ENCODE measurements around the gene CORO2B. TPM values are rescaled to one million over a fixed set of nuclear protein-coding genes. Genes with fewer than 3 reads are reported as not detected.

Gene CORO2B
- total RNA-seq, 4 donors from 2014 or later, result 0.19 to 2.3 (median 0.22) TPM; not detected in 1

DNA sequence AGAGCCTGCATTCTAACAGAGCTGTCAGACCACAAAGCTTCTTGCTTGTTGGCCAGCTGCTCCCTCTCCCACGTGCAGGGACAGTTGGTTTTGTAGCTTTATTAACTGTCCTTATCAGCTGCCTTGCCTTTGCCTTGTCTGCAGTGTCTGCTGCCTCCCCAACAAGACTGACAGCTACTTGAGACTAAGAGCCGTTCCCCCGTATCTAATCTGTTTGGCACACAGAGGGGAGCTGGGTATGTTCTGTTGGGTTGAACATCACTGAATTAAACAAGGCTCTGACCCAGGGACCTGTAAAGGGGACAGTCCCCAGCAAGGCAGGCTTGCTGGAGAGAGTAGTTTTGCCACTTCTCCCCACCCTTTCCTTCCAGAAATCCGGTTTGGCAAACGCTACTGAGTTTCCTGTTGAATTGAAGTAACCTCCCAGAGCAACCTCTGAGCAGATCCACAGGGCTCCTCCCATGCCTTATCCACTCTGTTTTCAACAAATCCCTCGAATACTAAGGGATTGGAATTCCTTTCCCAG is 125.8 kb downstream of the CORO2B start:
- intact Hi-C loops (cut with DNase I), result no loop called here
- no peaks in the 10 kb centered on the region for H3K9me3 ChIP-seq
- TF ChIP-seq, protein P1, sequence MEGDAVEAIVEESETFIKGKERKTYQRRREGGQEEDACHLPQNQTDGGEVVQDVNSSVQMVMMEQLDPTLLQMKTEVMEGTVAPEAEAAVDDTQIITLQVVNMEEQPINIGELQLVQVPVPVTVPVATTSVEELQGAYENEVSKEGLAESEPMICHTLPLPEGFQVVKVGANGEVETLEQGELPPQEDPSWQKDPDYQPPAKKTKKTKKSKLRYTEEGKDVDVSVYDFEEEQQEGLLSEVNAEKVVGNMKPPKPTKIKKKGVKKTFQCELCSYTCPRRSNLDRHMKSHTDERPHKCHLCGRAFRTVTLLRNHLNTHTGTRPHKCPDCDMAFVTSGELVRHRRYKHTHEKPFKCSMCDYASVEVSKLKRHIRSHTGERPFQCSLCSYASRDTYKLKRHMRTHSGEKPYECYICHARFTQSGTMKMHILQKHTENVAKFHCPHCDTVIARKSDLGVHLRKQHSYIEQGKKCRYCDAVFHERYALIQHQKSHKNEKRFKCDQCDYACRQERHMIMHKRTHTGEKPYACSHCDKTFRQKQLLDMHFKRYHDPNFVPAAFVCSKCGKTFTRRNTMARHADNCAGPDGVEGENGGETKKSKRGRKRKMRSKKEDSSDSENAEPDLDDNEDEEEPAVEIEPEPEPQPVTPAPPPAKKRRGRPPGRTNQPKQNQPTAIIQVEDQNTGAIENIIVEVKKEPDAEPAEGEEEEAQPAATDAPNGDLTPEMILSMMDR (IDR thresholded peaks at IDR 0.05), result no peak
- TF ChIP-seq POLR2A (IDR thresholded peaks at IDR 0.05), result no peak
- peaks cover 0 to 48% (median 0%) of the 10 kb centered on the region in 4 donors for H3K27me3 ChIP-seq
- DNase-seq, result no peak
- H3K36me3 ChIP-seq, result no peaks in the 10 kb centered on the region
- H3K27ac ChIP-seq, result peak overlapping the region in 3 of 4 donors; percentile 13 to 48 (median 16)
- H3K4me1 ChIP-seq, result peaks cover 10 to 50% (median 33%) of the 10 kb centered on the region in 3 donors
- H3K4me3 ChIP-seq, result no peak overlapping the region
- 6 to 9% methylated on average over 4 to 6 of the region's 6 CpGs for WGBS, 2 donors

- no peak for DNase-seq
- TF ChIP-seq, protein P1 (IDR thresholded peaks at IDR 0.05), result no peak
- no peak for TF ChIP-seq POLR2A (IDR thresholded peaks at IDR 0.05)
- H3K36me3 ChIP-seq, result no peaks in the 10 kb centered on the region
- no peak overlapping the region for H3K27ac ChIP-seq
- H3K4me3 ChIP-seq, result no peak overlapping the region
- H3K27me3 ChIP-seq, result peaks cover 0 to 47% (median 0%) of the 10 kb centered on the region in 4 donors
- H3K9me3 ChIP-seq, result no peaks in the 10 kb centered on the region
- 22 to 26% methylated on average over 3 to 4 of the region's 4 CpGs for WGBS, 2 donors
- peaks cover 5 to 34% (median 19%) of the 10 kb centered on the region in 3 donors for H3K4me1 ChIP-seq
- intact Hi-C loops (cut with DNase I), result no loop called here
Observed at GRCh38 chr15:68706256-68706655, 127.5 kb downstream of the CORO2B start.

- intact Hi-C loops (cut with DNase I), result no loop called here
- Histone ChIP-seq H3K27me3 (peaks cover 0 to 51% (median 0%) of the 10 kb centered on the region in 4 donors), H3K9me3 (no peaks in the 10 kb centered on the region), H3K36me3 (no peaks in the 10 kb centered on the region), H3K4me1 (peaks cover 5 to 34% (median 19%) of the 10 kb centered on the region in 3 donors), H3K4me3 (no peak overlapping the region), H3K27ac (no peak overlapping the region)
- WGBS, 2 donors, result 17 to 74% methylated on average over 6 to 9 of the region's 11 CpGs
- TF ChIP-seq, protein P1 (IDR thresholded peaks at IDR 0.05), result no peak
- TF ChIP-seq POLR2A (IDR thresholded peaks at IDR 0.05), result no peak
- no peak for DNase-seq
Observed at GRCh38 chr15:68706931-68707330, 128.1 kb downstream of the CORO2B start.

- TF ChIP-seq, protein P1 (IDR thresholded peaks at IDR 0.05), result no peak
- no peak for TF ChIP-seq POLR2A (IDR thresholded peaks at IDR 0.05)
- no peak for DNase-seq
- Histone ChIP-seq H3K4me3 (no peak overlapping the region), H3K9me3 (no peaks in the 10 kb centered on the region), H3K36me3 (no peaks in the 10 kb centered on the region), H3K27ac (no peak overlapping the region), H3K27me3 (peaks cover 0 to 50% (median 0%) of the 10 kb centered on the region in 4 donors), H3K4me1 (peaks cover 5 to 34% (median 19%) of the 10 kb centered on the region in 3 donors)
- 53 to 61% methylated on average over 5 of the region's 5 CpGs for WGBS, 2 donors
- intact Hi-C loops (cut with DNase I), result no loop called here
Observed at GRCh38 chr15:68707386-68707785, 128.6 kb downstream of the CORO2B start.

- peaks cover 0 to 69% (median 0%) of the 10 kb centered on the region in 4 donors for H3K27me3 ChIP-seq
- 81 to 86% methylated on average over 1 of the region's 1 CpG for WGBS, 2 donors
- no peak for DNase-seq
- H3K4me3 ChIP-seq, result no peak overlapping the region
- no peaks in the 10 kb centered on the region for H3K9me3 ChIP-seq
- H3K36me3 ChIP-seq, result no peaks in the 10 kb centered on the region
- no peak overlapping the region for H3K27ac ChIP-seq
- peaks cover 0 to 24% (median 13%) of the 10 kb centered on the region in 3 donors for H3K4me1 ChIP-seq
- TF ChIP-seq POLR2A (IDR thresholded peaks at IDR 0.05), result no peak
- TF ChIP-seq, protein P1 (IDR thresholded peaks at IDR 0.05), result no peak
- intact Hi-C loops (cut with DNase I), result no loop called here
Observed at GRCh38 chr15:68709876-68710275, 131.1 kb downstream of the CORO2B start.
